Stimulated activated CD8-positive, alpha-beta memory T cell treated with anti-CD3 and anti-CD28 coated beads, Interleukin-12 subunit alpha, Interleukin-12 subunit beta, amount 100 ng/mL, for 24 hours (primary cell): Measurements from ENCODE around the gene PAIP2B.

Experiments used
- DNase-seq: peaks from one replicate; pipeline ENCODE4 v3.0.0-alpha.2; 2020; ENCODE audit errors: extremely low read depth

PAIP2B gene

DNA sequence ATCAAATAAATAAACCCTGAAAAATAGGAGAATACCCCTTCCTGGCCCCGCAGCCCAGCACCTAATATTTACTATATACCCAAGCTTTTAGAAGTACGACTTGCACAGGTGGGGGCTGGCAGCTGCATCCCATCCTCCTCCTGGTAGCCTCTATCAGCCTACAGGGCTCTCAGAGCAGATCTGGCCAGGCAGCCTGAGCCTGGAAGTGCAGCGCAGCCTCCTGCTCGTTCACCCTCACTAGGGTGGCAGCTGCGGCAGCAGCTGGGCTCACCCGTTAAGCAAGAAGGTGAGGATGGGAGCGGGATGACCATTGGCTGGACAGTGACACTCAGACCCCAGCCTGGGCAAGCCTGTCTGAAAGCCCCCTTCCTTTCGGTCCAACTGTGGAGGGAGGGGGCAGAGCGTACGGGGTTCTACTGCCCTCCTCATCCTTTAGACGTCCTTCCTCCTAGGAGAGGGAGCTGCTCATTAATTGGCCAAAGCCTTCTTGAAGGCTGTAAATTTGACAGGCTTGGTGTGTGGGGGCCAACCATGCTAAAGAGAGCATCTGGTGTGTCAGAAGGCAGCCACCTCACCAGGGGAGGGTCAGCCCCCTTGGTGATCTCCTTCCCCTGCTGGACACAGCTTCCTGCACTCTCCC, 73.2 kb downstream of the PAIP2B start:
- no peak for DNase-seq

DNA sequence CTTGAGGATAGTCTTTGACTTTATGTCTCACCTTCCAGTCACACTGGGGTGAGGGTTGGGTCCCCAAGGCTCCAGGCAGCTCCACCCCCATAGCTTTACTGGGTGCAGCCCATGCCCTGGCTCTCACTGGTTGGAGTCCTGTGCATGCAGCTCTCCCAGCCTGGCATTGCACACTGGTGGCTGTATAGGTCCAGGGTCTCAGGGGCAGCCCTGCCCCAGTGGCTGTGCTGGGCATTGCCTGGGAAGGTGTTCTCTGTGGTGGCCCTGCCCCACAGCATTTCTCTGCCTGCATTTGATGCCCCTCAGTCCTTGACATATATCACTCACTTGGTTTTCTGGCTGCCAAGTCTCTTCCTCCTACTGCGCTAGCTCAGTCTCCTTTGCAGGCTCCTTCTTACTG, 75.3 kb downstream of the PAIP2B start:
- DNase-seq = no peak

GRCh38 chr2:71150082-71150816, 76.7 kb downstream of the PAIP2B start:
- no peak for DNase-seq

- DNase-seq = no peak
Measured at GRCh38 chr2:71148506-71149063, 78.3 kb downstream of the PAIP2B start.

- no peak for DNase-seq
Measured at GRCh38 chr2:71143782-71144181, 83.1 kb downstream of the PAIP2B start.

DNA sequence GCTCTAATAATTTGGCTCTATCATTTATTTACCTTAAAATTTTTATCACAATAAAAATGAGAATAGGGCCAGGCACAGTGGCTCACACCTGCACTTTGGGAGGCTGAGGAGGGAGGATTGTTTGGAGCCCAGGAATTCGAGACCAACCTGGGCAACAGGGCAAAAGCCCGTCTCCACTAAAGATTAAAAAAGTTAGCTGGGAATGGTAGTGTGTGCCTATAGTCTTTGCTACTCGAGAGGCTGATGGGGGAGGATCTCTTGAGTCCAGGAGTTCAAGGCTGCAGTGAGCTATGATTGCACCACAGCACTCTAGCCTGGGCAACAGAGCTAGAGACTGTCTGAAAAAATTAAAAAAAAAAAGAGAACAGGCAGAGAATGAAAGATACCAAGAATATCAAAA, 90.7 kb downstream of the PAIP2B start:
- no peak for DNase-seq

GRCh38 chr2:71133603-71134002, 93.3 kb downstream of the PAIP2B start:
- DNase-seq = no peak
